ENCODE data around the gene SLC7A9. TPM values are rescaled to one million over a fixed set of nuclear protein-coding genes. Genes with fewer than 3 reads are reported as not detected.

Gene SLC7A9
- total and polyA plus RNA-seq, 10 of the 15 experiments (the other 5 are each of a cell fraction or from before 2014, with no cell fraction given), result 0.13 to 0.17 TPM; not detected in 8

DNA sequence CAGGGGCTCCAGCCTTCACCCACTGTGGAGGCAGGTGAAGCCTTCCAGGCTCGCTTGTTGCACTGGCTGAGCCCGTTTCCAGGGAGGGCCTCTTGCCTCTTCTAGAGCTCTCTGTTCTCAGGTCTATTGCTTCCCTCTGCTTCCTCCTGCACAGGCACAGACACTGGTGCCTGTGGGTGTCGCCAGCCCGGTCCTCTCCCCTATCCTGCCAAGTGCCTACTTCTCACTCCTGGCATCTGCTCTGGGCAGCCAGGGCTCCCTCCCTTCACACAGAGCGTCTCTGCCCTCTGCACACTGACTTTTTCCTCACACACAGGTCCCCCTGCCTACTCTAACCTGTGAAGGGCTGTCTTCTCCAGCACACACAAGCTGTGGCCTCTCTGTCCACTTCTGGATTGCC lies 60.3 kb downstream of the SLC7A9 start:
- ATAC-seq (no peak; the same call in 1 of the 3 replicates), DNase-seq (ENCODE audit: low read depth, low spot score) (no peak), FAIRE-seq (no peak)
- H3K27me3 ChIP-seq (replicated peaks in 1 of 2; ENCODE audit: control insufficient read depth in 2 of 2, insufficient read depth in 2 of 2, low read length in 1 of 2), result no peaks in the 10 kb centered on the region
- no peaks in the 10 kb centered on the region for H4K20me1 ChIP-seq (ENCODE audit: control insufficient read depth, insufficient read depth)
- H3K79me2 ChIP-seq (ENCODE audit: control insufficient read depth, insufficient read depth, low read length), result no peaks in the 10 kb centered on the region
- H3K4me2 ChIP-seq (ENCODE audit: control insufficient read depth, insufficient read depth), result no peak overlapping the region; the same call in 1 of the 2 replicates
- H3K36me3 ChIP-seq (ENCODE audit: control insufficient read depth in 2 of 2, insufficient read depth in 2 of 2, low read length in 1 of 2), result no peaks in the 10 kb centered on the region
- no peak overlapping the region for H3K27ac ChIP-seq (ENCODE audit: control insufficient read depth, insufficient read depth)
- SMC1A ChIA-PET (ENCODE audit: uncharacterized antibody, unreplicated experiment), result interaction anchor here (0.6 kb wide), 1 partner anchor 87 kb away, joined by 3 read pairs; no protein-coding TSS in a partner anchor
- CTCF ChIA-PET, result no interaction called here
- intact Hi-C loops (cut with micrococcal nuclease; ENCODE audit: unreplicated experiment) (no loop called here), in situ Hi-C loops (cut with MboI) (no loop called here)
- no peaks in the 10 kb centered on the region for H3K9me3 ChIP-seq (replicated peaks; ENCODE audit: control insufficient read depth, insufficient read depth, low read length)
- no peak overlapping the region for H3K4me3 ChIP-seq
- peaks cover 6% of the 10 kb centered on the region for H3K4me1 ChIP-seq (ENCODE audit: control insufficient read depth, insufficient read depth, low read length)
- H2AFZ ChIP-seq (ENCODE audit: control insufficient read depth, low read depth, low read length), result peak overlapping the region; percentile 44
- TF ChIP-seq, protein P1, sequence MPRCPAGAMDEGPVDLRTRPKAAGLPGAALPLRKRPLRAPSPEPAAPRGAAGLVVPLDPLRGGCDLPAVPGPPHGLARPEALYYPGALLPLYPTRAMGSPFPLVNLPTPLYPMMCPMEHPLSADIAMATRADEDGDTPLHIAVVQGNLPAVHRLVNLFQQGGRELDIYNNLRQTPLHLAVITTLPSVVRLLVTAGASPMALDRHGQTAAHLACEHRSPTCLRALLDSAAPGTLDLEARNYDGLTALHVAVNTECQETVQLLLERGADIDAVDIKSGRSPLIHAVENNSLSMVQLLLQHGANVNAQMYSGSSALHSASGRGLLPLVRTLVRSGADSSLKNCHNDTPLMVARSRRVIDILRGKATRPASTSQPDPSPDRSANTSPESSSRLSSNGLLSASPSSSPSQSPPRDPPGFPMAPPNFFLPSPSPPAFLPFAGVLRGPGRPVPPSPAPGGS (IDR thresholded peaks at IDR 0.05; ENCODE audit: borderline replicate concordance, insufficient read depth, low read depth, low read length, poor library complexity, severe bottlenecking), result no peak
- TF ChIP-seq NR2F1 (conservative IDR thresholded peaks at IDR 0.05) (no peak), CBFB (IDR thresholded peaks at IDR 0.05; ENCODE audit: low read depth) (no peak), BRCA1 (IDR thresholded peaks at IDR 0.05; ENCODE audit: low read depth, low read length) (no peak), MEF2B (IDR thresholded peaks at IDR 0.05; ENCODE audit: partially characterized antibody, poor library complexity, severe bottlenecking) (no peak), MXI1 (IDR thresholded peaks at IDR 0.05; ENCODE audit: low read depth, low read length) (no peak), MYB (IDR thresholded peaks at IDR 0.05; ENCODE audit: borderline replicate concordance, low read depth, low read length) (no peak), IKZF2 (IDR thresholded peaks at IDR 0.05) (no peak)
- TF ChIP-seq, protein P2, sequence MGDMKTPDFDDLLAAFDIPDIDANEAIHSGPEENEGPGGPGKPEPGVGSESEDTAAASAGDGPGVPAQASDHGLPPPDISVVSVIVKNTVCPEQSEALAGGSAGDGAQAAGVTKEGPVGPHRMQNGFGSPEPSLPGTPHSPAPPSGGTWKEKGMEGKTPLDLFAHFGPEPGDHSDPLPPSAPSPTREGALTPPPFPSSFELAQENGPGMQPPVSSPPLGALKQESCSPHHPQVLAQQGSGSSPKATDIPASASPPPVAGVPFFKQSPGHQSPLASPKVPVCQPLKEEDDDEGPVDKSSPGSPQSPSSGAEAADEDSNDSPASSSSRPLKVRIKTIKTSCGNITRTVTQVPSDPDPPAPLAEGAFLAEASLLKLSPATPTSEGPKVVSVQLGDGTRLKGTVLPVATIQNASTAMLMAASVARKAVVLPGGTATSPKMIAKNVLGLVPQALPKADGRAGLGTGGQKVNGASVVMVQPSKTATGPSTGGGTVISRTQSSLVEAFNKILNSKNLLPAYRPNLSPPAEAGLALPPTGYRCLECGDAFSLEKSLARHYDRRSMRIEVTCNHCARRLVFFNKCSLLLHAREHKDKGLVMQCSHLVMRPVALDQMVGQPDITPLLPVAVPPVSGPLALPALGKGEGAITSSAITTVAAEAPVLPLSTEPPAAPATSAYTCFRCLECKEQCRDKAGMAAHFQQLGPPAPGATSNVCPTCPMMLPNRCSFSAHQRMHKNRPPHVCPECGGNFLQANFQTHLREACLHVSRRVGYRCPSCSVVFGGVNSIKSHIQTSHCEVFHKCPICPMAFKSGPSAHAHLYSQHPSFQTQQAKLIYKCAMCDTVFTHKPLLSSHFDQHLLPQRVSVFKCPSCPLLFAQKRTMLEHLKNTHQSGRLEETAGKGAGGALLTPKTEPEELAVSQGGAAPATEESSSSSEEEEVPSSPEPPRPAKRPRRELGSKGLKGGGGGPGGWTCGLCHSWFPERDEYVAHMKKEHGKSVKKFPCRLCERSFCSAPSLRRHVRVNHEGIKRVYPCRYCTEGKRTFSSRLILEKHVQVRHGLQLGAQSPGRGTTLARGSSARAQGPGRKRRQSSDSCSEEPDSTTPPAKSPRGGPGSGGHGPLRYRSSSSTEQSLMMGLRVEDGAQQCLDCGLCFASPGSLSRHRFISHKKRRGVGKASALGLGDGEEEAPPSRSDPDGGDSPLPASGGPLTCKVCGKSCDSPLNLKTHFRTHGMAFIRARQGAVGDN (IDR thresholded peaks at IDR 0.05), result no peak
- TF ChIP-seq, protein P3, sequence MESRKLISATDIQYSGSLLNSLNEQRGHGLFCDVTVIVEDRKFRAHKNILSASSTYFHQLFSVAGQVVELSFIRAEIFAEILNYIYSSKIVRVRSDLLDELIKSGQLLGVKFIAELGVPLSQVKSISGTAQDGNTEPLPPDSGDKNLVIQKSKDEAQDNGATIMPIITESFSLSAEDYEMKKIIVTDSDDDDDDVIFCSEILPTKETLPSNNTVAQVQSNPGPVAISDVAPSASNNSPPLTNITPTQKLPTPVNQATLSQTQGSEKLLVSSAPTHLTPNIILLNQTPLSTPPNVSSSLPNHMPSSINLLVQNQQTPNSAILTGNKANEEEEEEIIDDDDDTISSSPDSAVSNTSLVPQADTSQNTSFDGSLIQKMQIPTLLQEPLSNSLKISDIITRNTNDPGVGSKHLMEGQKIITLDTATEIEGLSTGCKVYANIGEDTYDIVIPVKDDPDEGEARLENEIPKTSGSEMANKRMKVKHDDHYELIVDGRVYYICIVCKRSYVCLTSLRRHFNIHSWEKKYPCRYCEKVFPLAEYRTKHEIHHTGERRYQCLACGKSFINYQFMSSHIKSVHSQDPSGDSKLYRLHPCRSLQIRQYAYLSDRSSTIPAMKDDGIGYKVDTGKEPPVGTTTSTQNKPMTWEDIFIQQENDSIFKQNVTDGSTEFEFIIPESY (IDR thresholded peaks at IDR 0.05), result no peak
- TF ChIP-seq, protein P4, sequence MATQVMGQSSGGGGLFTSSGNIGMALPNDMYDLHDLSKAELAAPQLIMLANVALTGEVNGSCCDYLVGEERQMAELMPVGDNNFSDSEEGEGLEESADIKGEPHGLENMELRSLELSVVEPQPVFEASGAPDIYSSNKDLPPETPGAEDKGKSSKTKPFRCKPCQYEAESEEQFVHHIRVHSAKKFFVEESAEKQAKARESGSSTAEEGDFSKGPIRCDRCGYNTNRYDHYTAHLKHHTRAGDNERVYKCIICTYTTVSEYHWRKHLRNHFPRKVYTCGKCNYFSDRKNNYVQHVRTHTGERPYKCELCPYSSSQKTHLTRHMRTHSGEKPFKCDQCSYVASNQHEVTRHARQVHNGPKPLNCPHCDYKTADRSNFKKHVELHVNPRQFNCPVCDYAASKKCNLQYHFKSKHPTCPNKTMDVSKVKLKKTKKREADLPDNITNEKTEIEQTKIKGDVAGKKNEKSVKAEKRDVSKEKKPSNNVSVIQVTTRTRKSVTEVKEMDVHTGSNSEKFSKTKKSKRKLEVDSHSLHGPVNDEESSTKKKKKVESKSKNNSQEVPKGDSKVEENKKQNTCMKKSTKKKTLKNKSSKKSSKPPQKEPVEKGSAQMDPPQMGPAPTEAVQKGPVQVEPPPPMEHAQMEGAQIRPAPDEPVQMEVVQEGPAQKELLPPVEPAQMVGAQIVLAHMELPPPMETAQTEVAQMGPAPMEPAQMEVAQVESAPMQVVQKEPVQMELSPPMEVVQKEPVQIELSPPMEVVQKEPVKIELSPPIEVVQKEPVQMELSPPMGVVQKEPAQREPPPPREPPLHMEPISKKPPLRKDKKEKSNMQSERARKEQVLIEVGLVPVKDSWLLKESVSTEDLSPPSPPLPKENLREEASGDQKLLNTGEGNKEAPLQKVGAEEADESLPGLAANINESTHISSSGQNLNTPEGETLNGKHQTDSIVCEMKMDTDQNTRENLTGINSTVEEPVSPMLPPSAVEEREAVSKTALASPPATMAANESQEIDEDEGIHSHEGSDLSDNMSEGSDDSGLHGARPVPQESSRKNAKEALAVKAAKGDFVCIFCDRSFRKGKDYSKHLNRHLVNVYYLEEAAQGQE (IDR thresholded peaks at IDR 0.05; ENCODE audit: low read depth, low read length), result no peak
- no TSS peak for BruUV-seq (replicated peaks)
- 38% methylated on average over 5 of the region's 5 CpGs for WGBS (ENCODE audit: insufficient coverage, insufficient replicate concordance, low lambda C conversion rate, missing lambda C conversion rate)
- POLR2A ChIA-PET, result interaction anchor here (0.9 kb wide), 1 partner anchor 10 kb away, joined by 3 read pairs; no protein-coding TSS in a partner anchor
- no peak overlapping the region for H3K9ac ChIP-seq (ENCODE audit: control insufficient read depth, insufficient read depth, low read length)
- RAD21 ChIA-PET (ENCODE audit: unreplicated experiment), result no interaction called here
